GM12875 (cell line): Measurements from ENCODE around the gene C1GALT1.

ENCODE experiments used
- H3K4me3 ChIP-seq: one replicate; pipeline ENCODE4 v1.5.1; 2011; ENCODE audit warnings: low read depth, low read length, control low read depth
- TF ChIP-seq, protein P1 (sequence below): IDR thresholded peaks from 2 replicates; pipeline ENCODE4 v1.5.1; 2011; ENCODE audit warnings: low read depth, mild to moderate bottlenecking, control low read depth, inconsistent platforms, low read length, moderate library complexity, borderline replicate concordance; ENCODE audit not compliant: insufficient read depth

The C1GALT1 gene

DNA sequence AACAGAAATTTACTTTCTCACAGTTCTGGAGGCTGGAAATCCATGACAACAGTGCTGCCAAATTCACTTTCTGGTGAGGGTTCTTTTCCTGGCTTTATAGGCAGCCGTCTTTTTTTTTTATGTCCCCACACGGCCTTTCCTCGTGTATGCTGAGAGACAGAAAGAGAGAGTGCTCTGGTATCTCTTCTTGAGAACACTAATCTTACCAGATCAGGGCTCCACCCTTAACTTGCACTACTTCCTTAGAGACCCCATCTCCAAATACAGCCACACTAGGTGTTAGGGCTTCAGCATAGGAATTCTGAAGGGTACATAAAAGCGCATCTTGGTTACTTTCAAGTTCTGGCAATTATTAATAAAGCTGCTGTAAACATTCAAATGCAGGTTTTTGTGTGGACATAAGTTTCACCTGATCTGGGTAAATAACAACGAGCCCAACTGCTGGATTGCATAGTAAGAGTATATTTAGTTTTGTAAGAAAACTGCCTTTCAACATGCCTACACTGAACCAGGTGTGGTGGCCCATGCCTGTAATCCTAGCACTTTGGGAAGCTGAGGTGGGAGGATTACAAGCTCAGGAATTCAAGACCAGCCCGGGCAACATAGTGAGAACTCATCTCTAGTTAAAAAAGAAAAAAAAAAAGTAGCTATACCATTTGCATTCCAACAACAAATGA is 8.2 kb upstream of the C1GALT1 start:
- TF ChIP-seq, protein P1, sequence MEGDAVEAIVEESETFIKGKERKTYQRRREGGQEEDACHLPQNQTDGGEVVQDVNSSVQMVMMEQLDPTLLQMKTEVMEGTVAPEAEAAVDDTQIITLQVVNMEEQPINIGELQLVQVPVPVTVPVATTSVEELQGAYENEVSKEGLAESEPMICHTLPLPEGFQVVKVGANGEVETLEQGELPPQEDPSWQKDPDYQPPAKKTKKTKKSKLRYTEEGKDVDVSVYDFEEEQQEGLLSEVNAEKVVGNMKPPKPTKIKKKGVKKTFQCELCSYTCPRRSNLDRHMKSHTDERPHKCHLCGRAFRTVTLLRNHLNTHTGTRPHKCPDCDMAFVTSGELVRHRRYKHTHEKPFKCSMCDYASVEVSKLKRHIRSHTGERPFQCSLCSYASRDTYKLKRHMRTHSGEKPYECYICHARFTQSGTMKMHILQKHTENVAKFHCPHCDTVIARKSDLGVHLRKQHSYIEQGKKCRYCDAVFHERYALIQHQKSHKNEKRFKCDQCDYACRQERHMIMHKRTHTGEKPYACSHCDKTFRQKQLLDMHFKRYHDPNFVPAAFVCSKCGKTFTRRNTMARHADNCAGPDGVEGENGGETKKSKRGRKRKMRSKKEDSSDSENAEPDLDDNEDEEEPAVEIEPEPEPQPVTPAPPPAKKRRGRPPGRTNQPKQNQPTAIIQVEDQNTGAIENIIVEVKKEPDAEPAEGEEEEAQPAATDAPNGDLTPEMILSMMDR = no peak
- no peak overlapping the region for H3K4me3 ChIP-seq

DNA sequence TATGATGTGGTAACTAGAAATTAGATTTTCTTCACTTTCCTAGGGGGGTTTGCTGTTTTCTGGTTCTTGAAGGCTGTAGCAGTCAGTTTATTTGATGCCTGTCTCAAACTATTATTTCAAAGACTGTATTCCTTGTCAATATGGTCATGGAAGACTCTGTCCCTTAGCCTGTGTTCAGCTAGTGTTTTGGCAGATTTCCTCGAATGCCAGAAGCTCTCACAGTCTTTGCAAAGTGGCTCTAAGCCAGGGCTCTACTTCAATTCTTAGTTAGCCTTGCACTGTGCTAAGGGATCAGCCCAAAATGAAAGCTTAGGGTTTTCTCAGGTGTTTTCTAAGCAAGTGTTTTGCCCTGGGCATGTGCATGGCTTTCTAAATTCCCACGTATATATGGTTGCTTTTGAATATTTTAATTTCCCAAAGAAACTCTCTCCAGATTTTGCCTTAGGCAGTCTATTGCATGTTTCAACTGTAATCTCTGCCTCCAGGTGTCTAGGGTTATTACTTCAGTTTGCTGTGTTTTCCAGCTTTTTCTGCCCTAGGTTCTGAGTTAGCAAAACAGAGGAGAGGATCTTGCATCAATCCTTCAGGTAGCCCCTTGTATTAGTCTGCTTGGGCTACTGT is 7.2 kb upstream of the C1GALT1 start:
- H3K4me3 ChIP-seq = no peak overlapping the region
- TF ChIP-seq, protein P1 = no peak

DNA sequence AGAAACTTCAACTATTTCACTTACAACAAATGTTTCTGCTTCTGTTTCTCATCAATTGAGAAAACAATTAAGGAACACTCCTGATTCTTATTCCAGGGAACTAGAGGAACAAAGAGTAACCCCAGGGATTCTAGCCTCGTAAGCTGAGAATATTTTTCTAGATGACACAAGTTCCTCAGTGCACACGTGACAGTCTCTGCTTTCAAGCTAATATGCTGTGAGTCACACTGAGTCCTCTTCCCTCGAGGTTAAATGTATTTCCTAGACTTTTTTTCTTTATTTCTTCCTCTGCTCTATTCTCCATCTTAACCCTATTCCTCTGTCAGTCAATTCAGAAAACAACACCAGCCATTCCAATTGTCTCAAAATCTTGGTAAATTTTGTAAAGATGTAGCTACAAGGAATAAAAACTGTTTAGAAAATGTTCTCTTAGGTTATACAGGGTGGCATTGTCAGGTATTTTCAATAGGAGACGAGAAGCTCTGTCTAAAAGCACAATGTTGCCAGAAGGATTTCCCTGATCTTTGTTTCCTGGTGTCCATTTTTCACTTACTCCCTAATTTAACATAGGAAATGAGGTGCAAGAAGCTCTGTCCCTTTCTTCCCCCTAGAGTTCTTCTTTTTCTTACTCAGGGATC is 5.8 kb upstream of the C1GALT1 start:
- no peak overlapping the region for H3K4me3 ChIP-seq
- TF ChIP-seq, protein P1 = no peak

DNA sequence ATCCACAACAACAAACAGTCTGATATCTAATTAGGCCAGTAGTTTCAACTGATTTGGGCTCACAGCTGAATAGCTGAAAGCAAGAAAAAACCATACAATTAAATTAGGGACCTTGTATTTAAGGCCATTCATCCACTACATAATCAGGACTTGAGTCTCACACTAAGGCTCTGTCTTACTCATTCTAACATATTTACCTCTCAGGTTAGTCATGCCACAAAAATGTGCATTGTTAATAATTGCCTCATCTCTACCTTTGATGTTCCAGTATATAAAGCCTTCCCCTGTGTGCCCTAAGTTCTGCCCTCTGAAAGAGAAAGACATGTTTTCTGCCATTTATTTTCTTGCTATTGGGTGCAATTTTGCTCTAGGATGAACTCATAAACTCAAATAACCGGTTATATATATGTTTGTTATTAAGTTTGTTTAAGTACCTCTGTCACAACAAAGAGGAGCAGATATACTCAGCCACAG is 5.3 kb upstream of the C1GALT1 start:
- TF ChIP-seq, protein P1 = no peak
- no peak overlapping the region for H3K4me3 ChIP-seq

DNA sequence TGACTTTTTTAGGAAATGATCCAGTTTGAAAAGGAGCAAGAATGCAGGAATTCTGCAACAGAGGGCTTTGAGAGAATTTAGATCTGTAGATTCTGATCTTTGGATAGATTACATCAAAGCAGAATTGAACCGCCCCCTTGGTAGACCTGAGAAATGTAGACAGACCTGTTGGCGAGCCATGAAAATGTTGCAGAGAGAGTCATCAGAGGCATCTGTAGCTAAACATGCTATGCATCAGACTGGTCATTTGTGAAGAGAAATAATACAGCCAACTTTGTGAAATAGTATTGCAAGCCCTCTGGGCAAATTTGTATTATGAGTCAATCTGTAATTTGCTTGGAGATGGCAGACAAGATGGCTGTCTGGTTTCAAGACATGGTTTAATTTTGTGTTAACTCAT is 4.3 kb upstream of the C1GALT1 start:
- TF ChIP-seq, protein P1 = no peak
- H3K4me3 ChIP-seq = no peak overlapping the region

DNA sequence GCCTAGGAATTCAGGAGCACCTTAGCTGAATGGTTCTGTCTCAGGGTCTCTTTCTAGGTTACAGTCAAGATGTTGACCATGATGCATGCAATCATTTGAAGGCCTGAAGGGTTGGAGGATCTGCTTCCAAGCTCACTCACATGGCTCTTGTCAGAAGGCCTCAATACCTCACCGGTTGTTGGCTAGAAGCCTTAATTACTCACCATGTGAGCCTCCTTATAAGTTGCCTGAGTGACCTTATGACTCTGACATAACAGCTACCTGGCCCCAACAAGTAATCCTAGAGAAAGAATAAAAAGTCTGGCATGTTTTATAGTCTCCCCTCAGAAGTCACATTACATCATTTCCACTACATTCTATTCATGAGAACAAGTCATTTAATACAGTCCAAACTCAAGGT is 3.4 kb upstream of the C1GALT1 start:
- H3K4me3 ChIP-seq = no peak overlapping the region
- TF ChIP-seq, protein P1 = no peak

DNA sequence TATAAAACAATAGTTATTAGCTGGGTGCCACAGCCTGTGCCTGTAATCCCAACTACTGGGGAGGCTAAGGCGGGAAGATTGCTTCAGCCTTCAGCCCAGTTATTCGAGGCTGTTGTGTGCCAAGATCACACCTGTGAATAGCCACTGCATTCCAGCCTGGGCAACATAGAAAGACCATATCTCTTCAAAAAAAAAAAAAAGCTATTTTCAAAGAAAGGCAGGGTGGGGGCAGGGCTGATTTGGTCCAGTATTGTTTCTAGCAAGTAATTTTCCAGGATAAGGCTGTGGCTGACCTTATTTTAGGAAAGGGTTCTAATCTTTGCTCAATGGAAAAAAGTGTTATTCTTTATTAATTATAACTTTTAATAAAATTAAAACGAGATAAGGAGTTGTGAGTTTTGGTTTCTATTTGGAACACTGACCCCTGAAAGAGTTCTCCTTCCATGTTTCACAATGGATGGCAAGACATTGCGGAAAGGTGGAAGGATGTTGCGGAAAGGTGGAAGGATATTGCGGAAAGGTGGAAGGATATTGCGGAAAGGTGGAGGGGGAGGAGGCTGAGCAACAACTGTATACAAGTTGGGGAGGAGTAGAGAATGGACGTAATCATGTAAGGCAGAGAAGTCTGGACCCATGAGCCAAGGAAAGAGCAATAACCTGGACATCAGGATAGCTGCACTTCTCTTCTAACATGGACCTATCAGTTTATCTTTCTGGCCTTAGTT is 1.5 kb upstream of the C1GALT1 start:
- no peak overlapping the region for H3K4me3 ChIP-seq

More for the DNA sequence above, 1.5 kb upstream of the C1GALT1 start:
- TF ChIP-seq, protein P1 = no peak
